SK-N-SH (cell line): ENCODE data around the gene RBM4B. TPM values are rescaled to one million over a fixed set of nuclear protein-coding genes. Genes with fewer than 3 reads are reported as not detected.

Experiments used
- CTCF ChIA-PET: fragments of 300-600, 350-600 bp; formaldehyde crosslinking; extraction: SDS; loops from one replicate; lab custom pipeline; 2021; lab: Yijun Ruan, JAX
- POLR2A ChIA-PET: fragments of 350-600 bp; sonication (Branson Sonifier 250); formaldehyde crosslinking; extraction: SDS; loops from one replicate; lab custom pipeline; 2020; ENCODE audit warnings: antibody characterized with exemption, inconsistent platforms; lab: Yijun Ruan, JAX
- DNase-seq: peaks from one replicate; pipeline ENCODE4 v3.0.0; 2012
- H2AFZ ChIP-seq: fragments of 200-600 bp; sonication (generic); 2 replicates; pipeline ENCODE4 v1.8.1; 2016; ENCODE audit warnings: antibody characterized with exemption, mild to moderate bottlenecking, low read depth
- H3F3A ChIP-seq: fragments of 200-600 bp; sonication (generic); replicated peaks from 2 replicates; pipeline ENCODE3; 2016; ENCODE audit warnings: antibody characterized with exemption, mild to moderate bottlenecking; ENCODE audit not compliant: insufficient read depth
- H3K27ac ChIP-seq, 2 experiments: fragments of 200-500 bp in 1 of 2; fragments of 200-600 bp in 1 of 2; sonication (Bioruptor generic) in 1 of 2; sonication (generic), shearing (Covaris generic) in 1 of 2; 2 replicates each; pipeline versions ENCODE4 v1.5.1 to v1.6.1; 2014 to 2016; ENCODE audit warnings: low read depth in 2 of 2, inconsistent platforms in 1 of 2, low read length in 1 of 2, mild to moderate bottlenecking in 1 of 2, mixed read lengths in 1 of 2
- H3K27me3 ChIP-seq: fragments of 200-600 bp; sonication (generic), shearing (Covaris generic); 2 replicates; pipeline ENCODE4 v1.6.1; 2016; ENCODE audit warnings: mixed run types; ENCODE audit not compliant: insufficient read depth
- H3K36me3 ChIP-seq, 2 experiments: fragments of 200-500 bp in 1 of 2; fragments of 200-600 bp in 1 of 2; sonication (Bioruptor generic) in 1 of 2; sonication (generic) in 1 of 2; replicated peaks in 1 of 2; 2 replicates each; pipeline versions ENCODE3 to v1.5.1; 2014 to 2016; ENCODE audit warnings: low read length in 1 of 2, mild to moderate bottlenecking in 1 of 2; ENCODE audit not compliant: insufficient read depth in 2 of 2, control insufficient read depth in 1 of 2
- H3K4me1 ChIP-seq, 2 experiments: fragments of 200-500 bp in 1 of 2; fragments of 200-600 bp in 1 of 2; sonication (Bioruptor generic) in 1 of 2; sonication (generic), shearing (Covaris generic) in 1 of 2; 2 replicates each; pipeline versions ENCODE4 v1.5.1 to v1.6.1; 2014 to 2016; ENCODE audit warnings: low read depth in 1 of 2, low read length in 1 of 2, mixed run types in 1 of 2; ENCODE audit not compliant: insufficient read depth in 2 of 2, control insufficient read depth in 1 of 2
- H3K4me2 ChIP-seq: fragments of 200-600 bp; sonication (generic), shearing (Covaris generic); 2 replicates; pipeline ENCODE4 v1.6.1; 2017; ENCODE audit warnings: mixed run types
- H3K4me3 ChIP-seq, 2 experiments: fragments of 200-500 bp in 1 of 2; fragments of 200-600 bp in 1 of 2; sonication (Bioruptor generic) in 1 of 2; sonication (generic), shearing (Covaris generic) in 1 of 2; 2 replicates each; pipeline versions ENCODE4 v1.5.1 to v1.8.1; 2014 to 2016; ENCODE audit warnings: low read depth in 2 of 2, inconsistent platforms in 1 of 2, low read length in 1 of 2, mild to moderate bottlenecking in 1 of 2, mixed read lengths in 1 of 2, moderate library complexity in 1 of 2
- H3K79me2 ChIP-seq: fragments of 200-600 bp; sonication (generic); 2 replicates; pipeline ENCODE4 v1.8.1; 2017; ENCODE audit warnings: mild to moderate bottlenecking; ENCODE audit not compliant: insufficient read depth
- H3K9ac ChIP-seq: fragments of 200-600 bp; sonication (generic); 2 replicates; pipeline ENCODE4 v1.6.1; 2017; ENCODE audit warnings: mixed run types
- H3K9me2 ChIP-seq: fragments of 200-600 bp; sonication (generic); 2 replicates; pipeline ENCODE4 v1.6.1; 2017; ENCODE audit warnings: mixed run types
- H3K9me3 ChIP-seq: fragments of 200-600 bp; sonication (generic); 2 replicates; pipeline ENCODE4 v1.6.1; 2017; ENCODE audit warnings: mixed run types, mild to moderate bottlenecking, moderate library complexity
- H4K20me1 ChIP-seq: fragments of 200-600 bp; sonication (generic); 2 replicates; pipeline ENCODE4 v1.6.1; 2017; ENCODE audit warnings: mild to moderate bottlenecking, mixed run types; ENCODE audit not compliant: insufficient read depth
- CTCF ChIP-seq: fragments of 200-600 bp; sonication (generic); IDR thresholded peaks from 2 replicates; pipeline ENCODE4 v1.6.1; 2017; ENCODE audit warnings: antibody characterized with exemption, mild to moderate bottlenecking, moderate library complexity
- EZH2phosphoT487 ChIP-seq: fragments of 200-600 bp; sonication (generic); IDR thresholded peaks from 2 replicates; pipeline ENCODE4 v1.6.1; 2017; ENCODE audit warnings: low read depth, mixed run types, mild to moderate bottlenecking, antibody characterized with exemption, moderate library complexity, borderline replicate concordance
- FOXM1 ChIP-seq: IDR thresholded peaks from 2 replicates; pipeline ENCODE4 v1.4.0; 2012; ENCODE audit warnings: low read depth, mild to moderate bottlenecking
- GABPA ChIP-seq: IDR thresholded peaks from 2 replicates; pipeline ENCODE4 v1.4.0; 2012; ENCODE audit warnings: low read depth, mild to moderate bottlenecking
- JUND ChIP-seq: IDR thresholded peaks from 2 replicates; pipeline ENCODE4 v1.4.0; 2012
- MEF2A ChIP-seq: IDR thresholded peaks from 2 replicates; pipeline ENCODE4 v1.4.0; 2012; ENCODE audit warnings: low read depth, borderline replicate concordance
- MXI1 ChIP-seq: IDR thresholded peaks from 2 replicates; pipeline ENCODE4 v1.6.1; 2012; ENCODE audit warnings: mild to moderate bottlenecking, low read depth, low read length, improper control_type of control experiment
- NRF1 ChIP-seq: IDR thresholded peaks from 2 replicates; pipeline ENCODE4 v1.6.1; 2012; ENCODE audit warnings: low read depth, mild to moderate bottlenecking, low read length
- PBX3 ChIP-seq: IDR thresholded peaks from 2 replicates; pipeline ENCODE4; 2012
- RAD21 ChIP-seq: IDR thresholded peaks from 2 replicates; pipeline ENCODE4 v1.6.1; 2012; ENCODE audit warnings: mild to moderate bottlenecking, low read length
- RCOR1 ChIP-seq: fragments of 150-350 bp; IDR thresholded peaks from 2 replicates; pipeline ENCODE4 v1.6.1; 2017; ENCODE audit warnings: antibody characterized with exemption, low read length
- REST ChIP-seq: IDR thresholded peaks from 2 replicates; pipeline ENCODE4 v1.6.1; 2012; ENCODE audit warnings: mild to moderate bottlenecking, low read depth, low read length, moderate library complexity
- RFX5 ChIP-seq: IDR thresholded peaks from 2 replicates; pipeline ENCODE4 v1.6.1; 2012; ENCODE audit warnings: mild to moderate bottlenecking, improper control_type of control experiment, low read length
- TAF1 ChIP-seq: IDR thresholded peaks from 2 replicates; pipeline ENCODE4 v1.6.1; 2012; ENCODE audit warnings: low read depth, mild to moderate bottlenecking, low read length, moderate library complexity, borderline replicate concordance
- WGBS: methylation state at CpG from one replicate; pipeline ENCODE4 v1.1.6; 2017; ENCODE audit warnings: low lambda C conversion rate; 5-methylcytosine and 5-hydroxymethylcytosine counted together
- polyA plus RNA-seq, 3 experiments: library from polyadenylated mRNA; depleted of rRNA; stranded (reverse); fragments of >200 nt; gene quantifications; 2 replicates each; pipeline ENCODE4 v1.2.3, GENCODE V29; 2012

RBM4B gene
- polyA plus RNA-seq, 1 of the 3 experiments (the other 2 are of a cell fraction) = 31.1 TPM

DNA sequence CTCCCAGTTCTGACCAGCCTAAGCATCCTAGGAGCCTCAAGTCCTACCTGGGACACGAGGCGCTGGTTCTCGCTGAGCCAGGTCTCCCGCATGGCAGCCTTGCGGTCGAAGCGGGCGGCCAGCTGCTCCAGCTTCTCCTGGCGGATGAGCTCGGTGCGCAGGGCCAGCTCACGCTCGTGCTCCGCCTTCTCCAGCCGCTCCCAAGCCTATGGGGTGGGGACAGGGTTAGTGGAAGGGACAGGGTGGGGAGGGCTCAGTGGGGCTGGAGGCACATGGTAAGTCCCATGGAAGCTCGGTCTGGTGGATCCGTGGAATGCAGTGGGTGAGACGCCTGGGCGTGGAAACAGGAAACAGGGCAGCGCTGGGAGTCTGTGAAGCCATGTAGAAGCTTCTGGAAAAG is 30.4 kb upstream of the RBM4B start:
- ChIA-PET POLR2A (no interaction called here), CTCF (interaction anchor here (2.1 kb wide), 1 partner anchor 13 kb away, joined by 10 read pairs; no protein-coding TSS in a partner anchor)
- H3K4me1 ChIP-seq = no peaks in the 10 kb centered on the region
- no peak overlapping the region for H3K4me3 ChIP-seq
- H2AFZ ChIP-seq = no peak overlapping the region
- H3K27ac ChIP-seq = no peak overlapping the region
- H3K9ac ChIP-seq = no peak overlapping the region
- no peak overlapping the region for H3K4me2 ChIP-seq
- no peak for TF ChIP-seq MXI1
- TF ChIP-seq, all 33 proteins: peak for 0
- H3K9me3 ChIP-seq = no peaks in the 10 kb centered on the region
- no peaks in the 10 kb centered on the region for H4K20me1 ChIP-seq
- H3K79me2 ChIP-seq = no peaks in the 10 kb centered on the region
- H3K36me3 ChIP-seq = peaks cover 0 to 15% of the 10 kb centered on the region in 2 experiments
- H3F3A ChIP-seq = no peaks in the 10 kb centered on the region
- 97% methylated on average over 17 of the region's 20 CpGs for WGBS
- H3K27me3 ChIP-seq = no peaks in the 10 kb centered on the region
- H3K9me2 ChIP-seq = no peaks in the 10 kb centered on the region
- no peak for DNase-seq

- no peaks in the 10 kb centered on the region for H3K27me3 ChIP-seq
Measured at GRCh38 chr11:66707486-66707885, 29.8 kb upstream of the RBM4B start.

More at GRCh38 chr11:66707486-66707885, 29.8 kb upstream of the RBM4B start:
- Histone ChIP-seq H3K4me3 (no peak overlapping the region), H4K20me1 (no peaks in the 10 kb centered on the region), H3K9ac (no peak overlapping the region), H3F3A (no peaks in the 10 kb centered on the region), H3K36me3 (peaks cover 0 to 12% of the 10 kb centered on the region in 2 experiments), H3K4me2 (no peak overlapping the region), H3K9me2 (no peaks in the 10 kb centered on the region), H3K79me2 (no peaks in the 10 kb centered on the region), H3K27ac (no peak overlapping the region)
- no peak for DNase-seq
- CTCF ChIA-PET = interaction anchor here (1.6 kb wide), 1 partner anchor 12 kb away, joined by 4 read pairs; no protein-coding TSS in a partner anchor
- no peak for TF ChIP-seq RFX5
- TF ChIP-seq NRF1 = no peak
- TF ChIP-seq JUND = no peak
- no peak for TF ChIP-seq CTCF
- no peak for TF ChIP-seq REST
- no peak for TF ChIP-seq EZH2phosphoT487
- no peak for TF ChIP-seq RAD21
- TF ChIP-seq FOXM1 = no peak
- TF ChIP-seq PBX3 = no peak
- TF ChIP-seq MEF2A = no peak
- no peak for TF ChIP-seq TAF1
- no peak for TF ChIP-seq GABPA
- TF ChIP-seq RCOR1 = no peak
- TF ChIP-seq, all 33 proteins: peak for 0
- no peaks in the 10 kb centered on the region for H3K9me3 ChIP-seq
- no peaks in the 10 kb centered on the region for H3K4me1 ChIP-seq
- POLR2A ChIA-PET = no interaction called here
- WGBS = 96% methylated on average over 9 of the region's 26 CpGs
- no peak overlapping the region for H2AFZ ChIP-seq
